Measurements from ENCODE around the gene DUSP5. TPM values are rescaled to one million over a fixed set of nuclear protein-coding genes. Genes with fewer than 3 reads are reported as not detected.

DUSP5 gene
- polyA plus RNA-seq, 3 donors: 2.0 to 65.3 (median 3.9) TPM

- Histone ChIP-seq H2AFZ (ENCODE audit: insufficient read depth, low read depth, low read length, poor library complexity, severe bottlenecking) (no peak overlapping the region), H4K20me1 (ENCODE audit: insufficient read depth, low read length) (no peaks in the 10 kb centered on the region), H3K79me2 (ENCODE audit: insufficient read depth, low read length) (no peaks in the 10 kb centered on the region), H3K4me1 (ENCODE audit: control insufficient read depth in 1 of 2, insufficient read depth in 2 of 2, low read length in 2 of 2) (no peaks in the 10 kb centered on the region), H3K4me2 (replicated peaks; ENCODE audit: extremely low read depth, low read length, poor library complexity, severe bottlenecking) (no peak overlapping the region), H3K36me3 (replicated peaks in 1 of 2; ENCODE audit: control insufficient read depth in 1 of 2, insufficient read depth in 2 of 2, low read length in 2 of 2) (no peaks in the 10 kb centered on the region), H3K9me3 (replicated peaks in 1 of 2; ENCODE audit: control insufficient read depth in 1 of 2, insufficient read depth in 1 of 2, low read length in 2 of 2) (no peaks in the 10 kb centered on the region), H3K27me3 (ENCODE audit: control insufficient read depth in 2 of 2, insufficient read depth in 2 of 2, low read length in 2 of 2) (no peaks in the 10 kb centered on the region), H3K4me3 (replicated peaks in 1 of 3; ENCODE audit: low read depth in 2 of 3, low read length in 3 of 3) (no peak overlapping the region), H3K9ac (ENCODE audit: insufficient read depth, low read length, poor library complexity, severe bottlenecking) (no peak overlapping the region), H3K27ac (ENCODE audit: low read depth in 1 of 2, low read length in 2 of 2) (no peak overlapping the region)
- no peaks in the 10 kb centered on the region for H3K36me3 Mint-ChIP-seq
- peaks cover 5 to 10% (median 7%) of the 10 kb centered on the region in 3 donors for H3K27me3 Mint-ChIP-seq (ENCODE audit: low read depth in 3 of 3)
- no peak overlapping the region for H3K4me3 Mint-ChIP-seq
- no peaks in the 10 kb centered on the region for H3K4me1 Mint-ChIP-seq
- no peak for TF ChIP-seq CTCF (IDR thresholded peaks at IDR 0.05)
- WGBS (ENCODE audit: insufficient coverage): 100% methylated on average over 2 of the region's 3 CpGs
- intact Hi-C loops (cut with micrococcal nuclease): no loop called here
- H3K27ac Mint-ChIP-seq: no peak overlapping the region
- no peaks in the 10 kb centered on the region for H3K9me3 Mint-ChIP-seq
- peak in 1 of 3 donors; percentile 26 for DNase-seq
These were observed 26.6 kb downstream of the DUSP5 start for GRCh38 chr10:110524179-110524858.

GRCh38 chr10:110524859-110525232, 27.1 kb downstream of the DUSP5 start:
- DNase-seq: no peak
- no CpG with 5 or more reads among the region's 2 CpGs for WGBS (ENCODE audit: insufficient coverage)
- H4K20me1 ChIP-seq (ENCODE audit: insufficient read depth, low read length): no peaks in the 10 kb centered on the region
- no peak overlapping the region for H2AFZ ChIP-seq (ENCODE audit: insufficient read depth, low read depth, low read length, poor library complexity, severe bottlenecking)
- Mint-ChIP-seq H3K4me3 (no peak overlapping the region), H3K9me3 (no peaks in the 10 kb centered on the region), H3K36me3 (no peaks in the 10 kb centered on the region), H3K4me1 (peaks cover 3% of the 10 kb centered on the region), H3K27me3 (ENCODE audit: low read depth in 3 of 3) (peaks cover 4 to 10% (median 10%) of the 10 kb centered on the region in 3 donors), H3K27ac (no peak overlapping the region)
- intact Hi-C loops (cut with micrococcal nuclease): no loop called here
- H3K9ac ChIP-seq (ENCODE audit: insufficient read depth, low read length, poor library complexity, severe bottlenecking): no peak overlapping the region
- H3K4me1 ChIP-seq (ENCODE audit: control insufficient read depth in 1 of 2, insufficient read depth in 2 of 2, low read length in 2 of 2): no peaks in the 10 kb centered on the region
- H3K27me3 ChIP-seq (ENCODE audit: control insufficient read depth in 2 of 2, insufficient read depth in 2 of 2, low read length in 2 of 2): no peaks in the 10 kb centered on the region
- H3K4me3 ChIP-seq (replicated peaks in 1 of 3; ENCODE audit: low read depth in 2 of 3, low read length in 3 of 3): no peak overlapping the region
- no peaks in the 10 kb centered on the region for H3K79me2 ChIP-seq (ENCODE audit: insufficient read depth, low read length)
- H3K36me3 ChIP-seq (replicated peaks in 1 of 2; ENCODE audit: control insufficient read depth in 1 of 2, insufficient read depth in 2 of 2, low read length in 2 of 2): no peaks in the 10 kb centered on the region
- no peak for TF ChIP-seq CTCF (IDR thresholded peaks at IDR 0.05)
- no peak overlapping the region for H3K4me2 ChIP-seq (replicated peaks; ENCODE audit: extremely low read depth, low read length, poor library complexity, severe bottlenecking)
- no peak overlapping the region for H3K27ac ChIP-seq (ENCODE audit: low read depth in 1 of 2, low read length in 2 of 2)
- H3K9me3 ChIP-seq (replicated peaks in 1 of 2; ENCODE audit: control insufficient read depth in 1 of 2, insufficient read depth in 1 of 2, low read length in 2 of 2): no peaks in the 10 kb centered on the region
